Endodermal cell (in vitro differentiated cells): ENCODE measurements around the gene HLA-E. TPM values are rescaled to one million over a fixed set of nuclear protein-coding genes. Genes with fewer than 3 reads are reported as not detected.

Experiments used
- DNase-seq: peaks from one replicate; pipeline ENCODE4 v3.0.0-alpha.2; 2017
- H3K27ac ChIP-seq: 2 replicates; pipeline ENCODE4 v1.5.1; 2013; ENCODE audit warnings: mild to moderate bottlenecking, low read depth, low read length, moderate library complexity
- H3K27me3 ChIP-seq: 2 replicates; pipeline ENCODE4 v1.6.1; 2013; ENCODE audit warnings: mild to moderate bottlenecking, low read length, moderate library complexity; ENCODE audit not compliant: insufficient read depth, control insufficient read depth, poor library complexity, severe bottlenecking
- H3K36me3 ChIP-seq: 2 replicates; pipeline ENCODE4 v1.7.0; 2013; ENCODE audit warnings: mild to moderate bottlenecking, low read length, moderate library complexity; ENCODE audit not compliant: control insufficient read depth, insufficient read depth
- H3K4me1 ChIP-seq: one replicate; pipeline ENCODE4 v1.7.0; 2013; ENCODE audit warnings: low read length; ENCODE audit not compliant: control insufficient read depth, insufficient read depth
- H3K4me3 ChIP-seq: 2 replicates; pipeline ENCODE4 v1.5.1; 2013; ENCODE audit warnings: mild to moderate bottlenecking, low read length, moderate library complexity
- H3K9ac ChIP-seq: 2 replicates; pipeline ENCODE4 v1.6.1; 2013; ENCODE audit warnings: mild to moderate bottlenecking, low read length, moderate library complexity; ENCODE audit not compliant: poor library complexity, severe bottlenecking; ENCODE audit errors: extremely low read depth
- H3K9me3 ChIP-seq: 2 replicates; pipeline ENCODE4 v1.6.1; 2013; ENCODE audit warnings: mild to moderate bottlenecking, low read length, moderate library complexity; ENCODE audit not compliant: control insufficient read depth
- H3K27ac Mint-ChIP-seq: 2 replicates; pipeline ENCODE4 v1.8.0; 2020; ENCODE audit warnings: mixed read lengths
- H3K27me3 Mint-ChIP-seq: 2 replicates; pipeline ENCODE4 v1.8.0; 2021; ENCODE audit warnings: mild to moderate bottlenecking, mixed read lengths; ENCODE audit not compliant: insufficient read depth
- H3K36me3 Mint-ChIP-seq: 2 replicates; pipeline ENCODE4 v1.8.0; 2020; ENCODE audit warnings: low read depth, mixed read lengths
- H3K4me1 Mint-ChIP-seq: 2 replicates; pipeline ENCODE4 v1.8.0; 2020; ENCODE audit warnings: mixed read lengths
- H3K4me3 Mint-ChIP-seq: 2 replicates; pipeline ENCODE4 v1.8.0; 2020; ENCODE audit warnings: mild to moderate bottlenecking, moderate library complexity, mixed read lengths
- H3K9me3 Mint-ChIP-seq: 2 replicates; pipeline ENCODE4 v1.8.0; 2020; ENCODE audit warnings: mild to moderate bottlenecking, mixed read lengths
- WGBS, 2 experiments: methylation state at CpG; one replicate each; pipeline versions ENCODE4 v1.1.5 to v1.1.7; 2013; ENCODE audit warnings: missing lambda C conversion rate in 2 of 2, mixed read lengths in 1 of 2; ENCODE audit not compliant: insufficient coverage in 1 of 2, insufficient read length in 1 of 2; 5-methylcytosine and 5-hydroxymethylcytosine counted together
- total RNA-seq, 2 donors: library from RNA; stranded (reverse); fragmentation: NEBNext Ultra II Directional in 1 of 2; extraction: Animal tissue kit (Norgen Biotek cat#: 25700) in 1 of 2; gene quantifications; 2 replicates in 1 of 2; 3 replicates in 1 of 2; pipeline ENCODE4 v1.2.1, GENCODE V29; 2021
- TF ChIP-seq, protein P1 (sequence below): fragments of 200-600 bp; sonication (generic); conservative IDR thresholded peaks from 2 replicates; pipeline ENCODE4 v1.5.0; 2021; ENCODE audit warnings: antibody characterized with exemption, mild to moderate bottlenecking

Gene HLA-E
- total RNA-seq, 2 donors from 2014 or later = 31.7 to 38.4 TPM

DNA sequence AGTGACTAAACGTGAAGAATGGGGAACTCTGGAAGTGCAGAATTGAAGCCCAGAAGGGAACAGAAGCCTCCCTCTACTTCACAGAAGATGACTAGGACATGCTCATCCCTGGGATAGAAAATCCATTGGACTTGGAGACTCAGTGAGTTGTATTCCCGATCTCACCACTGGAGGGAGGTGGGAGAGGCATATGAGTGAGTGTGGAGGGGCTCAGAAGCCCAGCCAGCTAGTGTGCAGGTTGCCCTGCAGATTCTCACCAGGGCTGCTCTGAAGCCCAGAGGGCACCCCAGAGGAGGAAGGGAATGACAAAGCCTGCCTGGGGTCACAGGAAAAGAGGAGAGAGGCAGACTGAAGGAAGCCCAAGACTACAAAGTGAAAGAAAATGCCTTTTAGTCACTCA, 42.1 kb upstream of the HLA-E start:
- TF ChIP-seq, protein P1, sequence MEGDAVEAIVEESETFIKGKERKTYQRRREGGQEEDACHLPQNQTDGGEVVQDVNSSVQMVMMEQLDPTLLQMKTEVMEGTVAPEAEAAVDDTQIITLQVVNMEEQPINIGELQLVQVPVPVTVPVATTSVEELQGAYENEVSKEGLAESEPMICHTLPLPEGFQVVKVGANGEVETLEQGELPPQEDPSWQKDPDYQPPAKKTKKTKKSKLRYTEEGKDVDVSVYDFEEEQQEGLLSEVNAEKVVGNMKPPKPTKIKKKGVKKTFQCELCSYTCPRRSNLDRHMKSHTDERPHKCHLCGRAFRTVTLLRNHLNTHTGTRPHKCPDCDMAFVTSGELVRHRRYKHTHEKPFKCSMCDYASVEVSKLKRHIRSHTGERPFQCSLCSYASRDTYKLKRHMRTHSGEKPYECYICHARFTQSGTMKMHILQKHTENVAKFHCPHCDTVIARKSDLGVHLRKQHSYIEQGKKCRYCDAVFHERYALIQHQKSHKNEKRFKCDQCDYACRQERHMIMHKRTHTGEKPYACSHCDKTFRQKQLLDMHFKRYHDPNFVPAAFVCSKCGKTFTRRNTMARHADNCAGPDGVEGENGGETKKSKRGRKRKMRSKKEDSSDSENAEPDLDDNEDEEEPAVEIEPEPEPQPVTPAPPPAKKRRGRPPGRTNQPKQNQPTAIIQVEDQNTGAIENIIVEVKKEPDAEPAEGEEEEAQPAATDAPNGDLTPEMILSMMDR = peak; percentile 77
- no peaks in the 10 kb centered on the region for H3K9me3 Mint-ChIP-seq
- no peaks in the 10 kb centered on the region for H3K9me3 ChIP-seq
- peaks cover 97% of the 10 kb centered on the region for H3K27me3 ChIP-seq
- H3K4me1 Mint-ChIP-seq = no peaks in the 10 kb centered on the region
- peaks cover 95% of the 10 kb centered on the region for H3K27me3 Mint-ChIP-seq
- no peak overlapping the region for H3K27ac Mint-ChIP-seq
- no peak overlapping the region for H3K27ac ChIP-seq
- H3K9ac ChIP-seq = no peak overlapping the region
- no peaks in the 10 kb centered on the region for H3K36me3 ChIP-seq
- H3K36me3 Mint-ChIP-seq = no peaks in the 10 kb centered on the region
- peak; percentile 91 for DNase-seq
- no peak overlapping the region for H3K4me3 Mint-ChIP-seq
- WGBS, 2 experiments = 10% methylated on average over 2 of the region's 2 CpGs; no CpG with 5 or more reads in 1 of the 2 experiments
- no peaks in the 10 kb centered on the region for H3K4me1 ChIP-seq
- no peak overlapping the region for H3K4me3 ChIP-seq

DNA sequence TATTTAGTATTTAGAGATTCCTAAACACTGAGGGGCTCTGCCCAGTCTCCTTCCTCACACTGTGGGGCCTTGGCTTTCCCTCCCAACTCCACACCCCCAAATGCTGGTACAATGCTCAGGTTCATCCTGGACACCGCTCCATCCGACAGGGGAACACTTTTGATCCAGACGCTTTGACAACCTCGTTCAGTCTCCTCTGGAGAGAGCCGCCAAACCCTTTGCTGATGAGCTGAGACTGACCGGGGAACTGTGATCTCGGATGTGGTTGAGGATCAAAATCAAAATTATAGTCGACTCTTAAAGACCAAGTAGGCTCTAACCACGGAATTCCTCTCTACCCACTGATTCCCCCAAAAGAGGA, 38.8 kb upstream of the HLA-E start:
- Mint-ChIP-seq H3K36me3 (no peaks in the 10 kb centered on the region), H3K4me1 (no peaks in the 10 kb centered on the region), H3K4me3 (no peak overlapping the region), H3K27ac (no peak overlapping the region), H3K27me3 (peaks cover 93% of the 10 kb centered on the region), H3K9me3 (no peaks in the 10 kb centered on the region)
- H3K27me3 ChIP-seq = peaks cover 95% of the 10 kb centered on the region
- no peak for DNase-seq
- no peaks in the 10 kb centered on the region for H3K36me3 ChIP-seq
- no peaks in the 10 kb centered on the region for H3K4me1 ChIP-seq
- TF ChIP-seq, protein P1 = no peak
- H3K9ac ChIP-seq = no peak overlapping the region
- H3K9me3 ChIP-seq = no peaks in the 10 kb centered on the region
- 78 to 82% methylated on average over 9 of the region's 9 CpGs for WGBS, 2 experiments
- no peak overlapping the region for H3K27ac ChIP-seq
- no peak overlapping the region for H3K4me3 ChIP-seq

DNA sequence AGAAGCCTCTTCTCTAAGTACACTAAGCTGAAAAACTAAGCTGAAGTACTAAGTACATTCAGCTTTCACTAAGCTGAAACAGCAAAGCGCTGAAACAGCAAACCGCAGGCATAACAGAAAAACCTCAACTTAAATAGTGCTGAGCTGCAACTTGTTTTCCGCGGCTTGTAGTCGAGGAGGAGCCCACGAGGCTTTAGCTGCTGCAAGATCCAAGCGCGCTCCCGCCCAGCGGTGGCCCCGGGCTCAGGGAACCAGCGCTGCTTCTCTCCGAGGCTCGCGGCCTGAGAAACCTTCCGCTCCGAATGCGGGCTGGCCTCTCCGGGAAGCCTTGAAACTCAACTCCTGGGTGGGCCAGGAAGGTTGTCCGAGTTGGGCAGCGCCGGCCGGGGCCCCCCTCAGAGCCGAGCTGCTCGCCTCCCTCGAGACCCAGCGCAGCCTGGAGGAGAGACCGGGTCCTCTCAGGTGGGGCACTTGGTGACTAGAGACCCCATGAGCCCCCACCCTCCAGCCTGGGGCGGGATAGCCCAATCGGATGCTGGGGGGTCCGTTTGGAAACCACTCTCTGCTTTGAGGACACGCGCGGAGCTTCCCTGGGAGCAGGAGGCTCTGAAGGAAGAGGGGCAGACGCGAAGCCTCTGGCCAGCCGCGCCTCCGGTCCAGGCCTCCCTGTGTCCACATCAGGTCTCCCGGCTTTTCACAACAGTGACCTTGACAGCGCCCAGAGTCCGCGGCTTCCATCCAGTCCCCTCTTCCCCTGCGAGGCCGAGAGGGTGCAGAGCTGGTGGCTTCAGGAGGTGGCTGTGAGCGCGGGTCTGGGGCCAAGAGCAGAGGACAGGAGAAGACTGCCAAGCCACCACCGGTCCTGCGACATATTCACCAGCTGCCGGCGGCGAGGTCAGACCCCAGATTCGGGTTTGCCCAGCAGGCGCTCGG, 38.1 kb upstream of the HLA-E start:
- H3K27me3 Mint-ChIP-seq = peaks cover 92% of the 10 kb centered on the region
- Histone ChIP-seq H3K36me3 (no peaks in the 10 kb centered on the region), H3K9ac (no peak overlapping the region), H3K27me3 (peaks cover 93% of the 10 kb centered on the region), H3K4me3 (no peak overlapping the region), H3K27ac (no peak overlapping the region), H3K4me1 (no peaks in the 10 kb centered on the region), H3K9me3 (no peaks in the 10 kb centered on the region)
- no peak overlapping the region for H3K27ac Mint-ChIP-seq
- H3K4me3 Mint-ChIP-seq = no peak overlapping the region
- H3K36me3 Mint-ChIP-seq = no peaks in the 10 kb centered on the region
- no peaks in the 10 kb centered on the region for H3K4me1 Mint-ChIP-seq
- DNase-seq = peak; percentile 69
- WGBS, 2 experiments = 65 to 72% methylated on average over 24 to 55 of the region's 55 CpGs
- H3K9me3 Mint-ChIP-seq = no peaks in the 10 kb centered on the region
- TF ChIP-seq, protein P1 = no peak
